Endodermal cell (in vitro differentiated cells): Measurements from ENCODE around the gene DPEP3. TPM values are rescaled to one million over a fixed set of nuclear protein-coding genes. Genes with fewer than 3 reads are reported as not detected.

Source experiments
- DNase-seq: peaks from one replicate; pipeline ENCODE4 v3.0.0-alpha.2; 2017
- H3K27ac ChIP-seq: 2 replicates; pipeline ENCODE4 v1.5.1; 2013; ENCODE audit warnings: mild to moderate bottlenecking, low read depth, low read length, moderate library complexity
- H3K27me3 ChIP-seq: 2 replicates; pipeline ENCODE4 v1.6.1; 2013; ENCODE audit warnings: mild to moderate bottlenecking, low read length, moderate library complexity; ENCODE audit not compliant: insufficient read depth, control insufficient read depth, poor library complexity, severe bottlenecking
- H3K36me3 ChIP-seq: 2 replicates; pipeline ENCODE4 v1.7.0; 2013; ENCODE audit warnings: mild to moderate bottlenecking, low read length, moderate library complexity; ENCODE audit not compliant: control insufficient read depth, insufficient read depth
- H3K4me1 ChIP-seq: one replicate; pipeline ENCODE4 v1.7.0; 2013; ENCODE audit warnings: low read length; ENCODE audit not compliant: control insufficient read depth, insufficient read depth
- H3K4me3 ChIP-seq: 2 replicates; pipeline ENCODE4 v1.5.1; 2013; ENCODE audit warnings: mild to moderate bottlenecking, low read length, moderate library complexity
- H3K9ac ChIP-seq: 2 replicates; pipeline ENCODE4 v1.6.1; 2013; ENCODE audit warnings: mild to moderate bottlenecking, low read length, moderate library complexity; ENCODE audit not compliant: poor library complexity, severe bottlenecking; ENCODE audit errors: extremely low read depth
- H3K9me3 ChIP-seq: 2 replicates; pipeline ENCODE4 v1.6.1; 2013; ENCODE audit warnings: mild to moderate bottlenecking, low read length, moderate library complexity; ENCODE audit not compliant: control insufficient read depth
- H3K27ac Mint-ChIP-seq: 2 replicates; pipeline ENCODE4 v1.8.0; 2020; ENCODE audit warnings: mixed read lengths
- H3K27me3 Mint-ChIP-seq: 2 replicates; pipeline ENCODE4 v1.8.0; 2021; ENCODE audit warnings: mild to moderate bottlenecking, mixed read lengths; ENCODE audit not compliant: insufficient read depth
- H3K36me3 Mint-ChIP-seq: 2 replicates; pipeline ENCODE4 v1.8.0; 2020; ENCODE audit warnings: low read depth, mixed read lengths
- H3K4me1 Mint-ChIP-seq: 2 replicates; pipeline ENCODE4 v1.8.0; 2020; ENCODE audit warnings: mixed read lengths
- H3K4me3 Mint-ChIP-seq: 2 replicates; pipeline ENCODE4 v1.8.0; 2020; ENCODE audit warnings: mild to moderate bottlenecking, moderate library complexity, mixed read lengths
- H3K9me3 Mint-ChIP-seq: 2 replicates; pipeline ENCODE4 v1.8.0; 2020; ENCODE audit warnings: mild to moderate bottlenecking, mixed read lengths
- CTCF ChIP-seq: fragments of 200-600 bp; sonication (generic); conservative IDR thresholded peaks from 2 replicates; pipeline ENCODE4 v1.5.0; 2021; ENCODE audit warnings: antibody characterized with exemption, mild to moderate bottlenecking
- WGBS, 2 experiments: methylation state at CpG; one replicate each; pipeline versions ENCODE4 v1.1.5 to v1.1.7; 2013; ENCODE audit warnings: missing lambda C conversion rate in 2 of 2, mixed read lengths in 1 of 2; ENCODE audit not compliant: insufficient coverage in 1 of 2, insufficient read length in 1 of 2; 5-methylcytosine and 5-hydroxymethylcytosine counted together
- total RNA-seq, 2 donors: library from RNA; stranded (reverse); fragmentation: NEBNext Ultra II Directional in 1 of 2; extraction: Animal tissue kit (Norgen Biotek cat#: 25700) in 1 of 2; gene quantifications; 2 replicates in 1 of 2; 3 replicates in 1 of 2; pipeline ENCODE4 v1.2.1, GENCODE V29; 2021

Gene DPEP3
- total RNA-seq, 2 donors from 2014 or later, result 2.9 to 3.5 TPM

DNA sequence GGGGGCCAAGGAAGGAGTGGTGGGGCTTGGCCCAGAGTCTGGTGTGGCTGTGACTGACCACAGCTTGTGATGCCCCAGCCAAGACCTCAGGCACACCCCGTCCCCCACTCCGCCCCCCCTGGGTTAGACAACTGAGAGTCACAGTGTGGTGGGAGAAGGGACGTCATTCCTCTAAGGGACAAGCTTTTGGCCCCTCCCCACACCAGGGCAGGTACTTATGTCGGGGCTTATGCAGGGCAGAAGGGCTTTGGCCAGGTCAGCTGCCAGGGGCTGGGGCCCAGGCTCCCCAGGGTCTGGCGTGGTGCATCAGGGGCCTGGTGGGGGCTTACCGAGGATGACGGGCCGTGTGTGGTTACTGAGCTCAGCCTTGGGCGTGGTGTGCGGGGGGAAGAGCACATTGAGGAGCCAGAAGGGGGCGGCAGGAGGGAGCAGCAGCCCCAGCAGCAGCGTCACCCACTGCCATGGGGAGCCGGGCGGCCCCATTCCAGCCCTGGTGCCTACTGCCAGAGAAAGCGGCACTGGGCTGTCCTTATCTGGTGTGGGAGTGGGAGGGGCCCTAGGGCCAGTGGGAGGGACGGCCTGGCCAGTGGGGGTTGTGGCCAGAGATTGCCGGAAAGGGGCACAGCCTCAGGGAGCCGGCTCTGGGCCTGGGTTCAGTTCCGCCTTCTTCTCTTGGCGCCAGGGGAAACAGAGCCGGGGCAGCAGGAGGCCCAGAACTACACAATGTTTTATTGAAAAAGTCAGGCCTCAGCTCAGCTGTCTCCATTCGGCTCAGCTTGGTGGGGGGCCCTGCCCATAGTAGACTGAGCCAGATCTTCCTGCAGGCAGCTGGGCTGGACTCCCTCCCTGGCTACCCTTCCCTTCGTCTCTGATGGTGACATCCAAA, 36.4 kb downstream of the DPEP3 start, which contains the start of gene LCAT:
Gene LCAT (minus strand): TSS at position 502 of the 886 bp plus-strand sequence. CDS start 19 bp downstream, at position 483.
- Mint-ChIP-seq H3K4me1 (peaks cover 6% of the 10 kb centered on the region), H3K27ac (no peak within 1 kb of the TSS), H3K4me3 (no peak within 1 kb of the TSS), H3K9me3 (no peaks in the 10 kb centered on the region), H3K27me3 (no peaks in the 10 kb centered on the region), H3K36me3 (peaks cover 16% of the 10 kb centered on the region)
- Histone ChIP-seq H3K9me3 (no peaks in the 10 kb centered on the region), H3K4me3 (no peak within 1 kb of the TSS), H3K4me1 (peaks cover 10% of the 10 kb centered on the region), H3K27ac (peak within 1 kb of the TSS; percentile 70), H3K9ac (no peak within 1 kb of the TSS), H3K36me3 (peaks cover 38% of the 10 kb centered on the region), H3K27me3 (no peaks in the 10 kb centered on the region)
- 88 to 89% methylated on average over 11 to 23 of the region's 23 CpGs for WGBS, 2 experiments
- DNase-seq, result no peak
- TF ChIP-seq CTCF, result peak; percentile 41

DNA sequence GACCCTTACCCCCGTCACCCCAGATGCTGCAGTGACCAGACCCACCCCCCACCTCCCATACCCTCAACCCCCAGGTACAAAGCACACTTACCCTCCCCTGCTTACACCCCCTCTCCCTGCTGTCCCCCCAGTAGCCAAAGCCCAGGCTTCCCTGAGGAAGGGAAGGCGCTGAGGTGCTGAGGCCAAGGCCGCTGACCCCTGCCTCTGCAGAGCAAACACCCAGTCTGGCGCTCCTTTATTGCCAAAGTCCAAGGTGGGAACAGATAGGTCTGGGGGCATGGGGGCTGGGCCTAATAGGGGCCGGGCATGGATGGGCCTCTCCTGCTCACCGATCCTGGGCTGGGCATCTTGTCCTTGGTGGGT, 37.1 kb downstream of the DPEP3 start:
- H3K27me3 ChIP-seq, result no peaks in the 10 kb centered on the region
- H3K9me3 ChIP-seq, result no peaks in the 10 kb centered on the region
- 92% methylated on average over 3 to 6 of the region's 6 CpGs for WGBS, 2 experiments
- no peak overlapping the region for H3K4me3 ChIP-seq
- Mint-ChIP-seq H3K27me3 (no peaks in the 10 kb centered on the region), H3K4me1 (peaks cover 6% of the 10 kb centered on the region), H3K9me3 (no peaks in the 10 kb centered on the region), H3K4me3 (no peak overlapping the region), H3K36me3 (peaks cover 13% of the 10 kb centered on the region), H3K27ac (no peak overlapping the region)
- no peak overlapping the region for H3K9ac ChIP-seq
- peak overlapping the region; percentile 70 for H3K27ac ChIP-seq
- H3K36me3 ChIP-seq, result peaks cover 38% of the 10 kb centered on the region
- no peak for DNase-seq
- TF ChIP-seq CTCF, result no peak
- H3K4me1 ChIP-seq, result peaks cover 10% of the 10 kb centered on the region

GRCh38 chr16:67942510-67943255, 37.6 kb downstream of the DPEP3 start:
- Mint-ChIP-seq H3K4me1 (peaks cover 6% of the 10 kb centered on the region), H3K27me3 (no peaks in the 10 kb centered on the region), H3K27ac (no peak overlapping the region), H3K36me3 (peaks cover 13% of the 10 kb centered on the region), H3K9me3 (no peaks in the 10 kb centered on the region), H3K4me3 (no peak overlapping the region)
- Histone ChIP-seq H3K9ac (no peak overlapping the region), H3K4me1 (peaks cover 10% of the 10 kb centered on the region), H3K27me3 (no peaks in the 10 kb centered on the region), H3K36me3 (peaks cover 35% of the 10 kb centered on the region), H3K9me3 (no peaks in the 10 kb centered on the region), H3K27ac (peak overlapping the region; percentile 32), H3K4me3 (no peak overlapping the region)
- TF ChIP-seq CTCF, result no peak
- 94 to 98% methylated on average over 22 to 27 of the region's 27 CpGs for WGBS, 2 experiments
- DNase-seq, result no peak
